Loucy (cell line): ENCODE data around the gene RAP1GDS1.

Source experiments
- CTCF ChIP-seq: fragments of 200-600 bp; sonication (generic); conservative IDR thresholded peaks from 2 replicates; pipeline ENCODE4 v1.5.1; 2014; ENCODE audit warnings: mild to moderate bottlenecking, antibody characterized with exemption, low read length
- EZH2phosphoT487 ChIP-seq: fragments of 200-600 bp; IDR thresholded peaks from 2 replicates; pipeline ENCODE4 v1.6.1; 2018; ENCODE audit warnings: antibody characterized with exemption, mild to moderate bottlenecking, moderate library complexity, borderline replicate concordance

- TF ChIP-seq CTCF: no peak
- TF ChIP-seq EZH2phosphoT487: no peak
Observed at GRCh38 chr4:98343626-98344025, 82.4 kb downstream of the RAP1GDS1 start.
